Superior temporal gyrus (tissue), 1 donor: ENCODE results near the gene SLC25A53.
A peak's percentile ranks its signal among the peaks of the same experiment; 100 is the strongest.

Experiments used
- DNase-seq: peaks from one replicate; pipeline ENCODE4 v3.0.0-alpha.2; 2016; ENCODE audit errors: extremely low spot score

The SLC25A53 gene

GRCh38 chrX:104156630-104157529, at the start of gene SLC25A53:
TSS of gene SLC25A53 (minus strand) at chrX:104157009. CDS start at chrX:104105257, 51,752 bp downstream.
- DNase-seq = peak; percentile 86

GRCh38 chrX:104205548-104205947, 48.7 kb upstream of the SLC25A53 start:
- no peak for DNase-seq

GRCh38 chrX:104195489-104196084, 38.8 kb upstream of the SLC25A53 start:
- DNase-seq = peak; percentile 78

- no peak for DNase-seq
These were observed 38.2 kb upstream of the SLC25A53 start for GRCh38 chrX:104195013-104195412.

- no peak for DNase-seq
These were observed 36.7 kb upstream of the SLC25A53 start for GRCh38 chrX:104193485-104193884.

- no peak for DNase-seq
These were observed 33.0 kb upstream of the SLC25A53 start for GRCh38 chrX:104189837-104190236.

GRCh38 chrX:104187931-104188330, 31.1 kb upstream of the SLC25A53 start:
- DNase-seq = no peak

GRCh38 chrX:104183685-104184084, 26.9 kb upstream of the SLC25A53 start:
- no peak for DNase-seq

GRCh38 chrX:104173841-104174240, 17.0 kb upstream of the SLC25A53 start:
- no peak for DNase-seq

- no peak for DNase-seq
These were observed 16.0 kb upstream of the SLC25A53 start for GRCh38 chrX:104172788-104173187.

GRCh38 chrX:104172121-104172520, 15.3 kb upstream of the SLC25A53 start:
- DNase-seq = no peak

- no peak for DNase-seq
These were observed 11.3 kb upstream of the SLC25A53 start for GRCh38 chrX:104168127-104168526.

- DNase-seq = no peak
These were observed 10.1 kb upstream of the SLC25A53 start for GRCh38 chrX:104166735-104167436.

- peak; percentile 73 for DNase-seq
These were observed 9.3 kb upstream of the SLC25A53 start, which contains the start of gene FAM199X for GRCh38 chrX:104165894-104166734. TSS of gene FAM199X (plus strand) at chrX:104166453. CDS start at chrX:104166786, 333 bp downstream.

- no peak for DNase-seq
These were observed 5.8 kb downstream of the SLC25A53 start for GRCh38 chrX:104151037-104151436.

- DNase-seq = no peak
These were observed 15.6 kb downstream of the SLC25A53 start for GRCh38 chrX:104141087-104141760.

GRCh38 chrX:104137496-104137895, 19.3 kb downstream of the SLC25A53 start:
- DNase-seq = no peak

GRCh38 chrX:104136241-104137019, 20.4 kb downstream of the SLC25A53 start:
- peak; percentile 89 for DNase-seq

GRCh38 chrX:104135677-104136076, 21.1 kb downstream of the SLC25A53 start:
- no peak for DNase-seq
